IMR-90 (cell line): ENCODE results near the gene ALDH8A1. TPM values are rescaled to one million over a fixed set of nuclear protein-coding genes. Genes with fewer than 3 reads are reported as not detected.

Experiments
- ATAC-seq: fragments of 200-7000 bp; cut with Tn5 transposase; 2 replicates; pipeline ENCODE4 v1.9.1; 2020; ENCODE audit warnings: low read depth, mild to moderate bottlenecking, moderate library complexity
- BruUV-seq: library from RNA; stranded (reverse); fragments of 400-500 nt; replicated peaks from 2 replicates; lab custom pipeline; 2021; lab: Mats Ljungman, UMichigan
- CTCF ChIA-PET: fragments of 300-600 bp; formaldehyde crosslinking; extraction: SDS; loops from one replicate; lab custom pipeline; 2021; ENCODE audit warnings: antibody characterized with exemption; lab: Yijun Ruan, JAX
- POLR2A ChIA-PET: fragments of 300-600 bp; sonication (Branson Sonifier 250); formaldehyde crosslinking; loops from one replicate; lab custom pipeline; 2022; ENCODE audit warnings: antibody characterized with exemption; ENCODE audit not compliant: unreplicated experiment; lab: Charles Lee
- DNase-seq: peaks from one replicate; pipeline ENCODE4 v3.0.0; 2013
- H2AFZ ChIP-seq: replicated peaks from 2 replicates; pipeline ENCODE3; 2013; ENCODE audit warnings: low read length, mild to moderate bottlenecking; ENCODE audit not compliant: poor library complexity
- H2AK5ac ChIP-seq: 2 replicates; pipeline ENCODE4 v1.6.1; 2013; ENCODE audit warnings: low read depth, low read length, inconsistent platforms
- H2AK9ac ChIP-seq: replicated peaks from 2 replicates; pipeline ENCODE3; 2013; ENCODE audit warnings: mild to moderate bottlenecking, low read depth, low read length, moderate library complexity; ENCODE audit not compliant: poor library complexity
- H2BK120ac ChIP-seq: 2 replicates; pipeline ENCODE4 v1.6.1; 2013; ENCODE audit warnings: low read depth, low read length, inconsistent platforms
- H2BK15ac ChIP-seq: 3 replicates; pipeline ENCODE4 v1.6.1; 2013; ENCODE audit warnings: low read depth, low read length, inconsistent platforms
- H2BK20ac ChIP-seq: 2 replicates; pipeline ENCODE4 v1.6.1; 2013; ENCODE audit warnings: low read depth, mild to moderate bottlenecking, inconsistent platforms, low read length, moderate library complexity
- H2BK5ac ChIP-seq: 2 replicates; pipeline ENCODE4 v1.6.1; 2013; ENCODE audit warnings: mild to moderate bottlenecking, low read depth, low read length, inconsistent platforms; ENCODE audit not compliant: poor library complexity, severe bottlenecking
- H3K14ac ChIP-seq: replicated peaks from 2 replicates; pipeline ENCODE4 v1.6.1; 2013; ENCODE audit warnings: low read depth, low read length, inconsistent platforms
- H3K18ac ChIP-seq: 2 replicates; pipeline ENCODE4 v1.6.1; 2013; ENCODE audit warnings: low read depth, low read length, control low read depth
- H3K23ac ChIP-seq: 2 replicates; pipeline ENCODE4 v1.6.1; 2013; ENCODE audit warnings: low read depth, low read length, inconsistent platforms
- H3K27ac ChIP-seq: 2 replicates; pipeline ENCODE4 v1.5.1; 2013; ENCODE audit warnings: mild to moderate bottlenecking, control low read depth, low read length; ENCODE audit not compliant: insufficient read depth
- H3K27me3 ChIP-seq: 2 replicates; pipeline ENCODE4 v1.6.1; 2013; ENCODE audit warnings: low read length; ENCODE audit not compliant: control insufficient read depth, insufficient read depth
- H3K36me3 ChIP-seq: 2 replicates; pipeline ENCODE4 v1.6.1; 2013; ENCODE audit warnings: low read length, mixed read lengths; ENCODE audit not compliant: control insufficient read depth, insufficient read depth
- H3K4ac ChIP-seq: 2 replicates; pipeline ENCODE4 v1.6.1; 2013; ENCODE audit warnings: low read depth, low read length, inconsistent platforms
- H3K4me1 ChIP-seq: 2 replicates; pipeline ENCODE4 v1.6.1; 2013; ENCODE audit warnings: low read length, mixed read lengths; ENCODE audit not compliant: control insufficient read depth, insufficient read depth
- H3K4me2 ChIP-seq: 2 replicates; pipeline ENCODE4 v1.6.1; 2013; ENCODE audit warnings: low read depth, mild to moderate bottlenecking, control low read depth, low read length, moderate library complexity
- H3K4me3 ChIP-seq: 2 replicates; pipeline ENCODE4 v1.5.1; 2013; ENCODE audit warnings: low read depth, mild to moderate bottlenecking, control low read depth, low read length, moderate library complexity; ENCODE audit not compliant: insufficient read depth
- H3K56ac ChIP-seq: 2 replicates; pipeline ENCODE4 v1.6.1; 2013; ENCODE audit warnings: low read length, inconsistent platforms; ENCODE audit not compliant: insufficient read depth; ENCODE audit errors: extremely low read depth
- H3K79me1 ChIP-seq, 2 experiments: 2 replicates each; pipeline ENCODE4 v1.6.1; 2013; ENCODE audit warnings: low read length in 2 of 2, inconsistent platforms in 1 of 2, low read depth in 1 of 2
- H3K9ac ChIP-seq: 2 replicates; pipeline ENCODE4 v1.6.1; 2013; ENCODE audit warnings: low read depth, low read length, control low read depth
- H3K9me1 ChIP-seq: 2 replicates; pipeline ENCODE4 v1.6.1; 2013; ENCODE audit warnings: low read length, inconsistent platforms; ENCODE audit not compliant: insufficient read depth
- H3K9me3 ChIP-seq: 2 replicates; pipeline ENCODE4 v1.6.1; 2013; ENCODE audit warnings: low read length; ENCODE audit not compliant: control insufficient read depth, insufficient read depth
- H4K20me1 ChIP-seq: 2 replicates; pipeline ENCODE4 v1.6.1; 2013; ENCODE audit warnings: low read length, inconsistent platforms; ENCODE audit not compliant: insufficient read depth
- H4K5ac ChIP-seq: 2 replicates; pipeline ENCODE4 v1.6.1; 2013; ENCODE audit warnings: mild to moderate bottlenecking, low read depth, low read length, control low read depth
- H4K8ac ChIP-seq, 2 experiments: 2 replicates each; pipeline ENCODE4 v1.6.1; 2013; ENCODE audit warnings: low read depth in 2 of 2, low read length in 2 of 2, control low read depth in 1 of 2, inconsistent platforms in 1 of 2
- H4K91ac ChIP-seq: 2 replicates; pipeline ENCODE4 v1.6.1; 2013; ENCODE audit warnings: low read depth, low read length, inconsistent platforms; ENCODE audit not compliant: insufficient read depth
- BHLHE40 ChIP-seq: fragments of 150-350 bp; IDR thresholded peaks from 2 replicates; pipeline ENCODE4 v1.6.1; 2016; ENCODE audit warnings: mild to moderate bottlenecking, low read depth, low read length
- CEBPB ChIP-seq: IDR thresholded peaks from 2 replicates; pipeline ENCODE4 v1.6.1; 2012; ENCODE audit warnings: low read depth, low read length, improper control_type of control experiment
- CHD1 ChIP-seq: IDR thresholded peaks from 2 replicates; pipeline ENCODE4 v1.6.1; 2012; ENCODE audit warnings: low read depth, low read length, improper control_type of control experiment
- FOS ChIP-seq: fragments of 150-350 bp; IDR thresholded peaks from 2 replicates; pipeline ENCODE4 v1.6.1; 2016; ENCODE audit warnings: low read depth, low read length
- MAFK ChIP-seq: IDR thresholded peaks from 2 replicates; pipeline ENCODE4 v1.6.1; 2012; ENCODE audit warnings: low read depth, low read length, improper control_type of control experiment
- MAZ ChIP-seq: IDR thresholded peaks from 2 replicates; pipeline ENCODE4 v1.6.1; 2012; ENCODE audit warnings: low read depth, mild to moderate bottlenecking, low read length, improper control_type of control experiment, moderate library complexity, borderline replicate concordance
- MXI1 ChIP-seq: IDR thresholded peaks from 2 replicates; pipeline ENCODE4 v1.6.1; 2012; ENCODE audit warnings: low read depth, mild to moderate bottlenecking, low read length, moderate library complexity, borderline replicate concordance
- NFE2L2 ChIP-seq: fragments of 150-350 bp; IDR thresholded peaks from 2 replicates; pipeline ENCODE4 v1.6.1; 2016; ENCODE audit warnings: low read depth, mild to moderate bottlenecking, low read length
- POLR2A ChIP-seq: IDR thresholded peaks from 2 replicates; pipeline ENCODE4 v1.6.1; 2012; ENCODE audit warnings: mild to moderate bottlenecking, low read depth, low read length
- RAD21 ChIP-seq: IDR thresholded peaks from 2 replicates; pipeline ENCODE4 v1.6.1; 2012; ENCODE audit warnings: low read length, improper control_type of control experiment
- RCOR1 ChIP-seq: IDR thresholded peaks from 2 replicates; pipeline ENCODE4 v1.6.1; 2012; ENCODE audit warnings: mild to moderate bottlenecking, low read length, improper control_type of control experiment; ENCODE audit not compliant: insufficient replicate concordance
- RFX5 ChIP-seq: IDR thresholded peaks from 2 replicates; pipeline ENCODE4 v1.8.0; 2012; ENCODE audit warnings: low read depth, mild to moderate bottlenecking, low read length, moderate library complexity
- SMC3 ChIP-seq: fragments of 150-350 bp; IDR thresholded peaks from 2 replicates; pipeline ENCODE4 v1.6.1; 2016; ENCODE audit warnings: low read depth, mild to moderate bottlenecking, antibody characterized with exemption, low read length, moderate library complexity
- WGBS, 2 experiments: methylation state at CpG; one replicate each; pipeline versions ENCODE4 v1.1.5 to v1.1.7; 2013; ENCODE audit warnings: missing lambda C conversion rate in 2 of 2; ENCODE audit not compliant: insufficient read length in 1 of 2; ENCODE audit errors: extremely low coverage in 2 of 2; 5-methylcytosine and 5-hydroxymethylcytosine counted together
- dilution Hi-C: fragments of 300-500 bp; cut with HindIII; formaldehyde crosslinking; loops from one replicate; pipeline ENCODE4 v1.14.3; 2018; ENCODE audit warnings: low sequenced_read_pairs; ENCODE audit not compliant: unreplicated experiment
- in situ Hi-C: fragments of 300-500 bp; cut with MboI; formaldehyde crosslinking; loops from 3 replicates; pipeline ENCODE4 v1.14.3; 2019; ENCODE audit warnings: low sequenced_read_pairs, inconsistent platforms, mixed read lengths
- intact Hi-C: fragments of 100-400 bp; cut with micrococcal nuclease; formaldehyde crosslinking; loops from 2 replicates; pipeline ENCODE4 v1.10.0; 2022
- polyA plus RNA-seq, 3 experiments: library from polyadenylated mRNA; depleted of rRNA; stranded (reverse); fragments of >200 nt; gene quantifications; 2 replicates each; pipeline ENCODE4 v1.2.3, GENCODE V29; 2012; ENCODE audit warnings: low replicate concordance in 1 of 3
- total RNA-seq: library from RNA; depleted of rRNA; stranded (reverse); fragments of >200 nt; gene quantifications from 2 replicates; pipeline ENCODE4 v1.2.3, GENCODE V29; 2012
- TF ChIP-seq, protein P1 (sequence below): conservative IDR thresholded peaks from 2 replicates; pipeline ENCODE4 v1.5.1; 2012; ENCODE audit warnings: mild to moderate bottlenecking, low read depth, low read length, improper control_type of control experiment
- TF ChIP-seq, protein P2 (sequence below): fragments of 150-350 bp; IDR thresholded peaks from 2 replicates; pipeline ENCODE4 v1.6.1; 2016; ENCODE audit warnings: low read depth, mild to moderate bottlenecking, low read length, moderate library complexity, borderline replicate concordance
- TF ChIP-seq, protein P3 (sequence below): fragments of 150-350 bp; IDR thresholded peaks from 2 replicates; pipeline ENCODE4 v1.6.1; 2017; ENCODE audit warnings: mild to moderate bottlenecking, antibody characterized with exemption, low read length, low read depth

The ALDH8A1 gene
- total and polyA plus RNA-seq, 2 of the 4 experiments (the other 2 are of a cell fraction), result under 0.01 to 0.15 TPM

DNA sequence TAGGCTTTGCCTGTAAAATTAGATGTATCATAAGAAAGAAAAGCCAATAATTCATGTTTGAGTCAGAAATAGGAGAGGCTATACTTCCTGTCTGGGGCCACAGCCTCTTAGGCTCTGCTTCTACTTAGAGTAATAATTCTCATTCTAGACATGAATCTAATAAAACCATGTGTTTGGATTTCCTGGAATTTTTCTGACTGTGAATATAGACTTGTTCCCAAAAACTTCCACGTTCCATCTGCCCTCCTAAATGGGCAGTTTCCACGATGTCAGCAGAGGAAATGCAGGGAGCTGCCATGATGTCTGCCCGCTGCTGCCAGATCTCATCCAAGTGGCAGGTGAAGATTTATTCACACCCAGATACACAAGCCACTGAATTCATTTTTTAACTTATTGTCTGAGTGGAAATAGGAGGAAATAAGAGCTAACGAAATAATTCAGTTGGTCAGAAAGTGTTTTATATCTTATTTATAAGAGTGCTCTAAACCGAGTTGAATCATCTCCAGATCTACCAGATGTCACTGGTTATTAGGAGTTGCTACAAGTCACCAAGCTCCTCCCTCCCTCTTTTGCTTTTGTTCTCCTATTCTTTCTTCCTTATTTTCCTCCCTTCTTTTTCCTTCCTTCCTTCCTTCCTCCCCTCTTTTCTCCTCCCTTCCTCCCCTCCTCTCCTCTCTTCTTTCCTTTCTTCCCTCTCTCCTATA lies 69.3 kb downstream of the ALDH8A1 start:
- H3K4ac ChIP-seq, result no peak overlapping the region
- dilution Hi-C loops, result no loop called here

More for the DNA sequence above, 69.3 kb downstream of the ALDH8A1 start:
- H4K5ac ChIP-seq, result no peak overlapping the region
- H2AFZ ChIP-seq, result no peak overlapping the region
- no peak overlapping the region for H2BK5ac ChIP-seq
- no peak overlapping the region for H3K4me3 ChIP-seq
- ChIA-PET POLR2A (no interaction called here), CTCF (no interaction called here)
- H3K4me2 ChIP-seq, result no peak overlapping the region
- H3K36me3 ChIP-seq, result no peaks in the 10 kb centered on the region
- H3K27ac ChIP-seq, result no peak overlapping the region
- no peak overlapping the region for H2AK5ac ChIP-seq
- H3K14ac ChIP-seq, result no peak overlapping the region
- no peak overlapping the region for H3K23ac ChIP-seq
- H2BK120ac ChIP-seq, result 0 out of 2 replicates have a peak overlapping the region, but pooled peaks have one; percentile 3
- intact Hi-C loops (loop anchor here (5.0 kb wide), 1 partner anchor 238 kb away; no protein-coding TSS in a partner anchor), in situ Hi-C loops (no loop called here)
- 0 out of 2 replicates have a peak, but pooled peaks cover 2% of the 10 kb centered on the region for H3K9me3 ChIP-seq
- no peak for DNase-seq
- no peak overlapping the region for H2AK9ac ChIP-seq
- H4K20me1 ChIP-seq, result no peaks in the 10 kb centered on the region
- TF ChIP-seq, protein P1, sequence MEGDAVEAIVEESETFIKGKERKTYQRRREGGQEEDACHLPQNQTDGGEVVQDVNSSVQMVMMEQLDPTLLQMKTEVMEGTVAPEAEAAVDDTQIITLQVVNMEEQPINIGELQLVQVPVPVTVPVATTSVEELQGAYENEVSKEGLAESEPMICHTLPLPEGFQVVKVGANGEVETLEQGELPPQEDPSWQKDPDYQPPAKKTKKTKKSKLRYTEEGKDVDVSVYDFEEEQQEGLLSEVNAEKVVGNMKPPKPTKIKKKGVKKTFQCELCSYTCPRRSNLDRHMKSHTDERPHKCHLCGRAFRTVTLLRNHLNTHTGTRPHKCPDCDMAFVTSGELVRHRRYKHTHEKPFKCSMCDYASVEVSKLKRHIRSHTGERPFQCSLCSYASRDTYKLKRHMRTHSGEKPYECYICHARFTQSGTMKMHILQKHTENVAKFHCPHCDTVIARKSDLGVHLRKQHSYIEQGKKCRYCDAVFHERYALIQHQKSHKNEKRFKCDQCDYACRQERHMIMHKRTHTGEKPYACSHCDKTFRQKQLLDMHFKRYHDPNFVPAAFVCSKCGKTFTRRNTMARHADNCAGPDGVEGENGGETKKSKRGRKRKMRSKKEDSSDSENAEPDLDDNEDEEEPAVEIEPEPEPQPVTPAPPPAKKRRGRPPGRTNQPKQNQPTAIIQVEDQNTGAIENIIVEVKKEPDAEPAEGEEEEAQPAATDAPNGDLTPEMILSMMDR, result no peak
- TF ChIP-seq CEBPB, result no peak
- no peak for TF ChIP-seq MXI1
- TF ChIP-seq RCOR1, result no peak
- TF ChIP-seq MAFK, result no peak
- TF ChIP-seq MAZ, result no peak
- no peak for TF ChIP-seq CHD1
- TF ChIP-seq, protein P2, sequence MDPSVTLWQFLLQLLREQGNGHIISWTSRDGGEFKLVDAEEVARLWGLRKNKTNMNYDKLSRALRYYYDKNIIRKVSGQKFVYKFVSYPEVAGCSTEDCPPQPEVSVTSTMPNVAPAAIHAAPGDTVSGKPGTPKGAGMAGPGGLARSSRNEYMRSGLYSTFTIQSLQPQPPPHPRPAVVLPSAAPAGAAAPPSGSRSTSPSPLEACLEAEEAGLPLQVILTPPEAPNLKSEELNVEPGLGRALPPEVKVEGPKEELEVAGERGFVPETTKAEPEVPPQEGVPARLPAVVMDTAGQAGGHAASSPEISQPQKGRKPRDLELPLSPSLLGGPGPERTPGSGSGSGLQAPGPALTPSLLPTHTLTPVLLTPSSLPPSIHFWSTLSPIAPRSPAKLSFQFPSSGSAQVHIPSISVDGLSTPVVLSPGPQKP, result no peak
- TF ChIP-seq SMC3, result no peak
- TF ChIP-seq, protein P3, sequence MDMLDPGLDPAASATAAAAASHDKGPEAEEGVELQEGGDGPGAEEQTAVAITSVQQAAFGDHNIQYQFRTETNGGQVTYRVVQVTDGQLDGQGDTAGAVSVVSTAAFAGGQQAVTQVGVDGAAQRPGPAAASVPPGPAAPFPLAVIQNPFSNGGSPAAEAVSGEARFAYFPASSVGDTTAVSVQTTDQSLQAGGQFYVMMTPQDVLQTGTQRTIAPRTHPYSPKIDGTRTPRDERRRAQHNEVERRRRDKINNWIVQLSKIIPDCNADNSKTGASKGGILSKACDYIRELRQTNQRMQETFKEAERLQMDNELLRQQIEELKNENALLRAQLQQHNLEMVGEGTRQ, result no peak
- TF ChIP-seq FOS, result no peak
- no peak for TF ChIP-seq NFE2L2
- no peak for TF ChIP-seq RFX5
- no peak for TF ChIP-seq BHLHE40
- TF ChIP-seq POLR2A, result no peak
- no peak for TF ChIP-seq RAD21
- H3K27me3 ChIP-seq, result no peaks in the 10 kb centered on the region
- H3K18ac ChIP-seq, result no peak overlapping the region
- H3K9me1 ChIP-seq, result no peaks in the 10 kb centered on the region
- no peak overlapping the region for H4K91ac ChIP-seq
- 60% methylated on average over 1 of the region's 5 CpGs; no CpG with 5 or more reads in 1 of the 2 experiments for WGBS, 2 experiments
- no peak for ATAC-seq
- H3K79me1 ChIP-seq, result no peaks in the 10 kb centered on the region
- no peak overlapping the region for H2BK15ac ChIP-seq
- no TSS peak for BruUV-seq
- H2BK20ac ChIP-seq, result no peak overlapping the region
- H4K8ac ChIP-seq, result no peak overlapping the region
- no peak overlapping the region for H3K56ac ChIP-seq
- H3K9ac ChIP-seq, result no peak overlapping the region
- H3K4me1 ChIP-seq, result peaks cover 6% of the 10 kb centered on the region
